ENCODE data around the gene KIAA1217.

DNA sequence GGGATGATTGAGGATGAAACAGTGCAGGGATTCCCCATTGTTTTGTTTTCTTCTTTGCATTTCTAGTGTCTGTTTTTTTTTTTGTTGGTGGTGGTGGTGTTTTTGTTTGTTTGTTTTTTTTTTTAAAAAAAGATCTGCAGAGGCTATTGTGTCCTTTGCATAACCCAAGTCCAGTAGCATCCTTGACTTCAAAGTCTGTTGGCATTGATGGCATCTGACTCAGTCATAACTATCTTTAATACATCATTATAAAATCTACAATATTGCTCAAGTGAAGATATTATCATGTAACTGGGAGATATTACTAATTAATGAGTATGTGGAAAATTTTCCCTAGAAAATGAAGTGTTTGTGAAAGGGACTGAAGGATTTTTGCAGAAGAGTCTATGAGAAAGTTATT lies 70.2 kb downstream of the KIAA1217 start:
- TF ChIP-seq, protein P1, sequence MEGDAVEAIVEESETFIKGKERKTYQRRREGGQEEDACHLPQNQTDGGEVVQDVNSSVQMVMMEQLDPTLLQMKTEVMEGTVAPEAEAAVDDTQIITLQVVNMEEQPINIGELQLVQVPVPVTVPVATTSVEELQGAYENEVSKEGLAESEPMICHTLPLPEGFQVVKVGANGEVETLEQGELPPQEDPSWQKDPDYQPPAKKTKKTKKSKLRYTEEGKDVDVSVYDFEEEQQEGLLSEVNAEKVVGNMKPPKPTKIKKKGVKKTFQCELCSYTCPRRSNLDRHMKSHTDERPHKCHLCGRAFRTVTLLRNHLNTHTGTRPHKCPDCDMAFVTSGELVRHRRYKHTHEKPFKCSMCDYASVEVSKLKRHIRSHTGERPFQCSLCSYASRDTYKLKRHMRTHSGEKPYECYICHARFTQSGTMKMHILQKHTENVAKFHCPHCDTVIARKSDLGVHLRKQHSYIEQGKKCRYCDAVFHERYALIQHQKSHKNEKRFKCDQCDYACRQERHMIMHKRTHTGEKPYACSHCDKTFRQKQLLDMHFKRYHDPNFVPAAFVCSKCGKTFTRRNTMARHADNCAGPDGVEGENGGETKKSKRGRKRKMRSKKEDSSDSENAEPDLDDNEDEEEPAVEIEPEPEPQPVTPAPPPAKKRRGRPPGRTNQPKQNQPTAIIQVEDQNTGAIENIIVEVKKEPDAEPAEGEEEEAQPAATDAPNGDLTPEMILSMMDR (conservative IDR thresholded peaks at IDR 0.05; ENCODE audit: low read depth, low read length) = no peak
- TF ChIP-seq EZH2 (IDR thresholded peaks at IDR 0.05; ENCODE audit: borderline replicate concordance, low read depth, low read length, poor library complexity, severe bottlenecking) = no peak
